T-helper 2 cell treated with Interferon-gamma antibody and Interleukin-4, amounts not matched to agents 100 ng/mL and 5 ng/mL, for 36 hours (primary cell): ENCODE measurements around the gene TRAF3. TPM values are rescaled to one million over a fixed set of nuclear protein-coding genes. Genes with fewer than 3 reads are reported as not detected.

ENCODE experiments used
- intact Hi-C: fragments of 100-400 bp; cut with micrococcal nuclease; formaldehyde crosslinking; loops from one replicate; pipeline ENCODE4 v1.15.1; 2023
- total RNA-seq: library from RNA; stranded (reverse); gene quantifications from 2 replicates; pipeline ENCODE4 v1.2.3, GENCODE V29; 2022

Gene TRAF3
- 42.4 and 44.9 TPM in 2 replicates for total RNA-seq

DNA sequence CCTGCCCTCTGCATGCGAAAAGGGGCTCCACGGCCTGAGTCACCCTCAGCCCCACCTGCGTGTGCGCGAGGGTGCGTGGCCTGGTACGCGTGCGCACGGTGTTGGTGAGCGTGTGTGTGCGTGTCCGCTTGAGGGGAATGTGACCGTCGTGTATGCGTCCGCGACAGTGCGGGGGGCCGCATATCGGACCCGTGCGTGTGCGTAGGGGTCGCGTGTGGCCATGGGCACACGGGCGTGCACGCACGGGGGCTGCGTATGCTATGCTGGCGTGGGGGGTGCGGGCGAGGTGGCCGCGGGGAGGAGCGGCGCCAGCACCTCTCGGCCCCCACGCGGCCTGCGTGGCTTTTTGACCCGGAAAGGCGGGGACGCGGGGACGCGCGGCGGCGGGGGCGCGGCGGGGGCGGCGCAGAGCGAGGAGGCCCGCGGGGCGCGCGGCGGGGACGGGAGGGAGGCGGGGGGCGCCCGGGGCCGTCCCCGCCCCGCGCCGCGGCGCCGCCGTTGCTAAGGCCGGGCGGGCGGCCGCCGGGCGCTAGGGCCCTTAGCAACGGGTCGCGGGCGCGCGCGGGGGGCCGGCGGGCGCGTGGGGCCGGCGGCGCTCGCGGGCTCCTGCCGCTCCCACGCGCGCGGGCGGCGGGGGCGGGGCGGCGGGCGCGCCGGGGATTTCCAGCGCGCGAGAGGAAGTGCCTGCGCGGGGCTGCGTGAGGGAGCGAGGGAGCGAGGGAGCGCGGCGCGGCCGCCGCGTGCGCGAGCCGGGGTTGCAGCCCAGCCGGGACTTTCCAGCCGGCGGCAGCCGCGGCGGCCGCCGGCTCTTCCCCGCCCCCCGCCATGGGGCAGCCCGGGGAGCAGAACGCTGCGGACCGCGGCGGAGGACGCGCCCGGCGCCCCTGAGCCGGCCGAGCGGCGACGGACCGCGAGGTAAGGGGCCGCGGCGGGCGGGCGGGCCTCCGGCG is at the start of gene TRAF3:
TSS of gene TRAF3 (plus strand) at position 689 of the 950 bp plus-strand sequence. CDS start 92,753 bp downstream, outside the sequence.
- intact Hi-C loops, result loop anchor here (5.0 to 10.0 kb wide), 2 partner anchors 85 to 558 kb away; partner anchors contain the start of gene EIF5

- intact Hi-C loops, result no loop called here
These were observed 48.7 kb upstream of the TRAF3 start for GRCh38 chr14:102728501-102728900.

- intact Hi-C loops, result no loop called here
These were observed 48.0 kb upstream of the TRAF3 start for GRCh38 chr14:102729268-102729667.

DNA sequence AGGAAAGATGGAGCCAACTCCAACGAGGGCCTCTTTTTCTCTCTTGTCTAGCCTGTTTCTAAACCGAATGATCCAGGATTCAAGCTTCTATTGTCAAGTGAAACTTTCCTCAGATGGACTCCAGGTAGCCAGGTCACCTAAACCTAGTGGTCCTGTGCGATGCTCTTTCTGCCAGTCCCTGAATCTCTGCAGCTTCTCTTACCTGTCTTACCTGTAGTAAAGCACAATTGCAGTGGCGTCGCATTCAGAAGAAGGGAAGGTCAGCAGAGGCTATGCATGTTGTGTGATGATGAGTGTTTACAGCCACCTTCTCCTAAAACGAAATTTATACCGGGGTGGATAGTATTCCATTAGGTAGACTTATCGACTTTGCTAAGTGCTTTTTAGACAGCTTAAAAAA is 47.4 kb upstream of the TRAF3 start:
- intact Hi-C loops, result no loop called here

- intact Hi-C loops, result no loop called here
These were observed 46.0 kb upstream of the TRAF3 start for GRCh38 chr14:102731101-102731870.

DNA sequence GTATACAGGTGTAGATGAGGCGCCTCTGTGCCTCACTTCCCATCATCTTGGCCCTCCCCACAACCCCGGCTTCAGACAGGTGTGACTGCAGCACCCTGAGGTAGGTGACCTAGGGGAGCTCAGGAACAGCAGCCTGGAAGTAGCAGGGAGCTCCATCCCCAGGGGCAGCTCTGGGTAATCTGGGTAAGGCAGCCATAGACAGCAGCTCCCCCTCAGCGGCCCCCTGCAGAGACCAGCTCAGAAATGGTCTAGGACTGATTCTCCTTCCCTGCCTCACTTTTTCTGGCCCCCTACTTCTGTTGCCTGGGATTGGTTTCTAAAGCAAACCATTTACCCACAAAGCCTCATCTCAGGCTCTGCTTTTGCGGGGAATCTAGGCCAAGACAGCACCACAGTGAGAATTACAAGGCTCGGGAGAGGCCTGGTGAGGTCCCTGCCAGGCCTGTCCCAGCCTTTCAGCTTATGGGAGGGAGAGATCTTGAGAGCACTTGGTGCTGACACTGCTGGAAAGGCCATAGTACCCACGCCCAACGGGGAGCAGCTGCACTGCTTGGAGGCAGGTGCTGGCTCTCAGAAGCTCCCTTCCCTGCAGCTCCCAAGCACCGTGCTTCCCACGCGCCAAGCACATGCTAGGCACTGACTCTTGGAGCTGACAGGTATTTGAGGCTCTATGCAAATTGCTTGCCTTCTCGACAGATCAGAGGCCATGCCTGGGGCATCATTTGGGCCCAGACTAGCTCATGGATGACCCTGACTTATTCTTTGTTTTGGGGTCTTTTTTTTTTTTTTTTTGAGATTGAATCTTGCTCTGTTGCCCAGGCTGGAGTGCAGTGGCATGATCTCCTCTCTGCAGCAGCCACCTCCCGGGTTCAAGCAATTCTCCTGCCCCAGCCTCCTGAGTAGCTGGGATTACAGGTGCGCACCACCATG is 45.1 kb upstream of the TRAF3 start:
- intact Hi-C loops, result no loop called here

GRCh38 chr14:102732924-102733323 is 44.3 kb upstream of the TRAF3 start:
- intact Hi-C loops, result no loop called here

DNA sequence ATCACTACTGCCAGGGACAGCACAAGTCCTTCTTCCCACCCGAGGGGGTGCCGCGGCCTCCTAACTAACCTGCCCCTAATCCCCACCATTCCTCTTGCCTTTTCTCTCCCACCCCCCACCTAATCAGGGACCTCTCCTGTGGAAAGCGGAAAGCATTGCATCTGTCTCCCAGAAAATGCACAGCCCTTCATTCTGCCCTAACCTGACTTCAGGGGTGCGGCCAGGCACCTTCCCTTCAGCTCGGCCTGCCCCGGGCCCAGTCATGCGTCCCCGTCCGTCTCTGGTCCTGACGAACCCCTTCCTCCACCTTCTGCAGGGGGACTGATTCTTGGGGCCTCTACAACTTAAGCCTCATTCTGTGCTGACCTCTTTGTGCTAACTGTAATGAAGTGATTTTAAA is 43.9 kb upstream of the TRAF3 start:
- intact Hi-C loops, result no loop called here

DNA sequence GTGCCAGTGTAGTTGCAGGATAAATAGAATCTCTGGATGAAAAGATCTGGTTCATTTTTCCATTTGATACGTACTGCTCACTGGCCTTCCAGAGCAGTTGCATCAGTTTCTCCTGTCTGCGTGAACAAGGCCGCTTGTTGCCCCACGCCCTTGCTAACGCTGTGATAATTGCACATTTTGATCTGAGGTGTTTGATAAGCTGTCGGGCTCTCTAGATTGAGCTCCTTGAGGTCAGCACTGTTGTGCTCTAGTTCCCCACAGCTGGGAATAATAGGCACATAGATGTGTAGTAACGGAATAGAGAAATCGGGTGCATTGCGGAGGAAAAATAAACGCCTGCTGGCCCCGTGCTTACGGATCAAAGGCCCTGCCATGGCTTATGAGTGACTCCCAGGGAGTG is 42.8 kb upstream of the TRAF3 start:
- intact Hi-C loops, result no loop called here

DNA sequence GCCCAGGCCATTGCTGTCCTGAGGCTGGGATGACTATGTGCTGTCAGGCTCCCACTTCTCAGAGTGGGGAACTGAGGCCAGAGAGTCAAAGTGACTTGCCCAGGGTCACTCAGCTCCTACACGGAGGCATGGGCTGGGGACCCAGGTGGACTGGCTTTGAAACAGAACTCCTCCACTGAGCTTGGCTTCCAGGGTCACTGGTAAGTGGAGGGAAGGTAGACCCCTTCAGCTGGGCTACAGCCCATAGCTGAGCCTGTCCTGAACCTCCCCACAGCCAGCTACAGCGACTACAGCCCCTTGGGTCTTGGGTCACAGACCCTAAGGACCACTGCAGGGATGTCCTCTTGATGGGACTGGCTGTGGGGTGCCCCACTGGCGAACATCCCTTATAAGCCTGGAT is 40.3 kb upstream of the TRAF3 start:
- intact Hi-C loops, result no loop called here

DNA sequence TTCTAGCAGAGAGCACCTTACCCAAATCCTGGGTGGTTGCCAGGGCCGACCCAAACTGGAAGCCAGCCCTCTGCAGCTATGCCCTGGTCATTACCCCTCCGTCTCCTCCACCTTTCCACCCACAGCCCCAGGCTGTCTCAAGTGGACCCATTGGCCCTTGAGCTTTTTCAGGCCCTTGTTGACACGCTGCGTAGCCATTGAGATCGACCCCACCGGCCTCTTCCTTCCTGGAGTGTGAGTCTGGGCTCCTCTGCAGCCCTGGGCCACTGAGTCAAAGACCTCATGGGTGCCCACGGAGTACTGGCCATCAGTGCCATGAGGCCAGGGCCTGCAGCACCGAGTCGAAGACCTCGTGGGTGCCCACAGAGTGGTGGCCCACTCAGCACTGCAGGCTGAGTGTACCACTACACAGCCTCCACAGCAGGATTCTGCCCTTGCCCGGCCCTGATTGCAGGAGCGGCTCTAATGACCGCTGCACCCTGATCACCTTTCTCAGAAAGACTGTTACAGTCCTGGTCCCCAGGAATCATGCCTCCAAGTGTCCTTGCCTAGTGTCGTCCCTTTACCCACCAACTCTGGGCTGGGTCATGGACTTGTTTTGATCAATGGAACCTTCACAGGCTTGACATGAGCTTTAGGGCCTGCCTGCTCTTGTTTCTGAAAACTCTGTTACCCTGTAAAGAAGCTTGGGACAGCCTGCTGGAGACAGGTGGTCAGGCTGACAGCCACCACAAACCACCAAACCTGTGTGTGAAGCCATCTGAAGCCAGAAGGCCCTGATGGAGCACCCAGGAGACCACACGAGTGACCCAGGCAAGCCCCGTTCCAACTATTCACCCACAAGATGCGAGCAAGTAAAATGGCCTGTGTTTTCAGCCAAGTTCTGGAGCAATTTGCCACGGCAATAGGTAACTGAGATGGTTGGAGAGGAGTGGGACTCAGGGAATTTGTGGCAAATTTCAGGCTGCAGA is 39.6 kb upstream of the TRAF3 start:
- intact Hi-C loops, result no loop called here

DNA sequence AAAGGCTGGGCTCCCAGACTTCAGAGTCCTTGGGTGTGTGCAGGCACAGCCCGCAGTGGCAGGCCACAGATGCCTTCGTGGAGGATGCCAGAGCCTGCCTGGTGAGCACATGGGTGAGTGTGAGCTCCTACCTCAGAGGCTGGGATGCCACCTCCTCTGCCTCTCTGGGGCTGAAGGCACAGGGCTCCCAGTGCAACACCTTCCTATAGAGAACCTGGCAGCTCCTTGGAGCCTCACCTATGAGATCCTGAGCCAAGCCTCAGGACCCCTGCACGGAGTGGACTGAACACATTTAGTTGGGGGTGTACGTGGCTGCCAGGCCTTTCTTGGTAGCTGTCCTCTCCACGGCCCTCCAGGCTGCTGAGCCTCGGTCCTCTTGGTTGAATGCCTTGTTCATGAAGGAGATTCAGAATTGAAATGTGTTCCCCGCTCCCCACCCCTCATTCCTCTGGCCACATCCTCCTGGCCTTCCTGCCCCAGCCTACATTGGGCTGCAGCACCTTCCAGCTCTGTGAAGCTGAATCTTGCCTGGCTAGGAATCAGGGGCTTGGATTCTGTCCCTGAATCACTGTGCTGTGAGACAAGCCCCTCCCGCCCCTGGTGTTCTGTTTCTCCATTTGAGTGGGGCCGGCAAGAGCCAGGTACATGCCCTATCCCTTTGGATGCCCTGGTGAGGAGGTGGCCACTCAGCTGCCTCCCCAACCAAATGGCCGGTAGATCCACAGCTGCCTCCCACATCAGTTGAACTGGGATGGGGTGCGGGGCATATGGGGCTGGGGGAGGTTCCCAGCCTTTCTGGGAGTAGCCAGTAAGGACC is 38.7 kb upstream of the TRAF3 start:
- intact Hi-C loops, result no loop called here

DNA sequence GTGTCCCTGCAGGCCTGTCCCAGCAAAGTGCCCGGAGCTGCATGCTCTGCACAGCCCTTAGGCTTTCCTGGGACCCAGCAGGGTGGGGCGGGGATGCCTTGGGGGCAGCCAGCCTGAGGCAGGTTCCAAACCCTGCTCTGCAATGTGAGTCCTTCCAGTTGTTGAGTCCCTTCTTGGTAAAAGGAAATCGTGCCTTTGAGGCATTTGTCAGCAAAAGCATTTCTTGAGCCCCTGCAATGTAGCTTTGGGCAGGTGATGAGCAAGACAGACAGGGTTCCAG is 38.1 kb upstream of the TRAF3 start:
- intact Hi-C loops, result no loop called here

DNA sequence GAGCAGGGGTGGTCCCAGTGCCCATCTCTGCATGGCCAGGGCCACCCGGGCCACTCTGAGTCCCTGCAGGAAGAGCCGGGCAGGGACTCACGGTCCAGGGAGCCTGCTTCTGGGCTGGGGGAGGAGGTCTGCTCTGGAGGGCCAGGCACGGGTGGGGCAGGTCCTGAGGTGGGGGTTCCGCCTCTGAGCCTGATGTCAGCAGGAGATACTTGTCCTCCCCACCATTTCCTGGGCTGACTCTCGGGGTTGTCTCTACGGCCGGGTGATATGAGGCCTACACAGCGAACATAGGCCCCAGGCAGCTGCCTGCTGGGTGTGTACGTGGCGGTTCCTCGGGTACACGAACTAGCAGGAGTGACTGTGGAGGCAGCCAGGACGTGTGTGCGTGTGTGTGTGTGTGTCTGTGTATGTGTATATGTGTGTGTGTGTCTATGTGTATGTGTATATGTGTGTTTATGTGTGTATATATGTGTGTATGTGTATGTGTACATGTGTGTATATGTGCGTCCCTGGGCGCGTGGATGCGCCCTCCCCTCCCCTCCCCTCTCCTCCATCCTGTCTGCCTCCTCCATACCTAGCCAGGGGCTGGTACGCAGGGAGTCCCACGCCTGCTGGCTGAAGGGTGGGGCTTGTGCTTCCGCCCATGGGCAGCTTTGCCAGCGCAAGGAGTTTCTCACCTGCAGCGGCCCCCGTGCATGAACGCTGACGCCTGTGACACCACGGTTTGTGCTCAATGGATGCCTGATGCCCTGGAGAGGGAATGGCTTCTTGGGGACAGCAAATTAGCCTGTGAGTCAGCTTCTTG is 30.4 kb upstream of the TRAF3 start:
- intact Hi-C loops, result no loop called here

GRCh38 chr14:102748806-102749205 is 28.4 kb upstream of the TRAF3 start:
- intact Hi-C loops, result no loop called here

- intact Hi-C loops, result no loop called here
These were observed 27.6 kb upstream of the TRAF3 start for GRCh38 chr14:102749393-102750305.

DNA sequence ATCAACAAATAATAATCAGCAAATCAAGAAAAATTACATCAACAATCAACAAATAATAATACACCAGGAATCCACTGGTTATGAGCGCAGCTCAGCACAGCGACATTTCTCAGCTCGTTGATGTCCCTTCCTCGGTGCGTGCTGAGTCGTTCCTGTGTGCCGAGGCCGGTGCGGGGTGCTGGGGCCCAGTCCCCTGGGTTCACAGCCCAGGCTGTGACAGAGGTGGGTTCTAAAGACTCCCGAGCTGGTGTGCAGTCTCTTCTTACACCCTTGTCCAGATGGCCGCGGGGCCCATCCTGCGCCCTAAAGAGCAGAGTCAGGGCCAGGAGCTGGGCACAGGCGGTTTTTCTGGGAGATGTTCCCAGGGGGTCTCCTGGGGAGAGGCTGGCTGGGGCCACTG is 26.9 kb upstream of the TRAF3 start:
- intact Hi-C loops, result no loop called here
